Left ventricle myocardium inferior (tissue), 1 donor: ENCODE results near the gene HOXA2. TPM values are rescaled to one million over a fixed set of nuclear protein-coding genes. Genes with fewer than 3 reads are reported as not detected.

ENCODE experiments used
- DNase-seq: peaks from one replicate; pipeline ENCODE4 v3.0.0-alpha.2; 2020
- H3K27ac ChIP-seq: fragments of 200-600 bp; replicated peaks from 2 replicates; pipeline ENCODE4 v1.8.0; 2021
- H3K27me3 ChIP-seq: fragments of 200-600 bp; 2 replicates; pipeline ENCODE4 v1.8.0; 2021; ENCODE audit warnings: low read depth
- H3K36me3 ChIP-seq: fragments of 200-600 bp; 2 replicates; pipeline ENCODE4 v1.8.0; 2021
- H3K4me1 ChIP-seq: fragments of 200-600 bp; 2 replicates; pipeline ENCODE4 v1.8.0; 2021
- H3K4me3 ChIP-seq: fragments of 200-600 bp; 2 replicates; pipeline ENCODE4 v1.8.0; 2021; ENCODE audit warnings: mild to moderate bottlenecking, moderate library complexity
- H3K9me3 ChIP-seq: fragments of 200-600 bp; replicated peaks from 2 replicates; pipeline ENCODE4 v1.8.0; 2021
- CTCF ChIP-seq: fragments of 200-600 bp; IDR thresholded peaks from 2 replicates; pipeline ENCODE4 v1.8.0; 2021; ENCODE audit warnings: antibody characterized with exemption, mild to moderate bottlenecking, borderline replicate concordance
- intact Hi-C: fragments of 100-400 bp; cut with micrococcal nuclease; formaldehyde crosslinking; loops from one replicate; pipeline ENCODE4 v1.11.0; 2022
- total RNA-seq: library from RNA; stranded (reverse); fragmentation: NEBNext Ultra II Directional; extraction: Animal tissue kit (Norgen Biotek cat#: 25700); gene quantifications from one replicate; pipeline ENCODE4 v1.2.1, GENCODE V29; 2021
- donor health status: DM: no; HTN: yes; CAD: no; lungs with severe emphysema.

The HOXA2 gene
- total RNA-seq, 1 donor from 2014 or later: not detected

- no peak for TF ChIP-seq CTCF
- Histone ChIP-seq H3K9me3 (no peaks in the 10 kb centered on the region), H3K36me3 (no peaks in the 10 kb centered on the region), H3K4me3 (peak overlapping the region; percentile 48), H3K27ac (peak overlapping the region; percentile 52), H3K27me3 (peaks cover 100% of the 10 kb centered on the region), H3K4me1 (peaks cover 46% of the 10 kb centered on the region)
- intact Hi-C loops: no loop called here
- no peak for DNase-seq
These were observed 1.1 kb downstream of the HOXA2 start for GRCh38 chr7:27101171-27101956.

- Histone ChIP-seq H3K4me1 (peaks cover 52% of the 10 kb centered on the region), H3K36me3 (no peaks in the 10 kb centered on the region), H3K9me3 (no peaks in the 10 kb centered on the region), H3K4me3 (peak overlapping the region; percentile 48), H3K27me3 (peaks cover 100% of the 10 kb centered on the region), H3K27ac (peak overlapping the region; percentile 52)
- DNase-seq: no peak
- intact Hi-C loops: no loop called here
- no peak for TF ChIP-seq CTCF
These were observed 1.8 kb downstream of the HOXA2 start for GRCh38 chr7:27100694-27101170.

- no peak overlapping the region for H3K4me3 ChIP-seq
- peaks cover 100% of the 10 kb centered on the region for H3K27me3 ChIP-seq
- DNase-seq: no peak
- peaks cover 52% of the 10 kb centered on the region for H3K4me1 ChIP-seq
- no peak overlapping the region for H3K27ac ChIP-seq
- intact Hi-C loops: no loop called here
- H3K9me3 ChIP-seq: no peaks in the 10 kb centered on the region
- TF ChIP-seq CTCF: no peak
- H3K36me3 ChIP-seq: no peaks in the 10 kb centered on the region
These were observed 2.8 kb downstream of the HOXA2 start for GRCh38 chr7:27099453-27100370.

- Histone ChIP-seq H3K4me1 (peaks cover 52% of the 10 kb centered on the region), H3K27me3 (peaks cover 100% of the 10 kb centered on the region), H3K9me3 (no peaks in the 10 kb centered on the region), H3K27ac (peak overlapping the region; percentile 27), H3K4me3 (peak overlapping the region; percentile 71), H3K36me3 (no peaks in the 10 kb centered on the region)
- no peak for DNase-seq
- intact Hi-C loops: no loop called here
- no peak for TF ChIP-seq CTCF
These were observed 3.7 kb downstream of the HOXA2 start for GRCh38 chr7:27098578-27099451.
